ENCODE measurements around the gene LCE3E.

- TF ChIP-seq CTCF (IDR thresholded peaks at IDR 0.05; ENCODE audit: insufficient read depth, low read depth, low read length), result no peak
- no peak for TF ChIP-seq EZH2 (IDR thresholded peaks at IDR 0.05; ENCODE audit: insufficient read depth, low read length)
Measured at GRCh38 chr1:152596986-152597385, 30.4 kb upstream of the LCE3E start.
